Stimulated activated CD4-positive, alpha-beta T cell treated with anti-CD3 and anti-CD28 coated beads, Interleukin-15, amount 100 ng/mL, for 1 hour (primary cell): ENCODE results near the gene DCTN1.

ENCODE experiments used
- DNase-seq, 2 donors: peaks; one replicate each; pipeline ENCODE4 v3.0.0-alpha.2; 2020; ENCODE audit warnings: low read depth in 1 of 2, low spot score in 1 of 2

DCTN1 gene

DNA sequence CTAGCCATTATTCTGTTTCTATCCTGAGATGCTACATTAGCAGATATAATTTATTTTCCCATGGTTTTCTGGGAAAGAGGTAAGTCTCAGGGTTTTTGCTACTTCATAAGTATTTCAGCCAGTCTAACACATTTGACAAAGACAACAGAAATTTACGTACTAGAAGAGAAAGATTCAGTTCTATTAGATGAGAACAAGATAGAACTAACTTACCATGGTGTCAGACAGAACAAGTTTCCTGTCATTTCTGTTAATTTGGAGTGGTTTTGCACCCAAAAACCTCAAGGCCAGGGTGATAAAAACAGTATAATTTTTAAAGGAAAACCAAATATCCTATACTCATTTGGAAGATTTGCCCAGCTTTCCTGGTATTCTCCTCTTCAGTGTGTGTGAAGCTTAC lies 52.5 kb downstream of the DCTN1 start:
- no peak for DNase-seq

DNA sequence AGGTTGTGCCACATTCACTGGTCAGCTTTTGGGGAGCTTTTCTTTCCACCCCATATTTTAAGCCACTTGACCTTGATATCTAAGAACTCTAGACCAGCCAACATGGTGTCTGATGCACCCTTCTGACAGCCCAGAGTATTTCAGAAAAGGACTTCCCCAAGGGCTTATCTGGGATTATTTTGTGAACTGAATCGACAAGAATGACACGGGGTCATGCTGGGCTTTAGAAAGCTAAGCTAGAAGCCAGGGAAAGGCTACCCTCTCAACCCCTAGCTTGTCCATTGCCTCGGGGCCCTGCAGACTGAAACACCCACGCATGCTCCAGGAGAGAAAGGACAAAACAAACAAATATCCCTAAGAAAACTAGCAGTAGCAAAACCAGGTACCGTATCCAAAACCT lies 52.9 kb downstream of the DCTN1 start:
- no peak for DNase-seq

DNA sequence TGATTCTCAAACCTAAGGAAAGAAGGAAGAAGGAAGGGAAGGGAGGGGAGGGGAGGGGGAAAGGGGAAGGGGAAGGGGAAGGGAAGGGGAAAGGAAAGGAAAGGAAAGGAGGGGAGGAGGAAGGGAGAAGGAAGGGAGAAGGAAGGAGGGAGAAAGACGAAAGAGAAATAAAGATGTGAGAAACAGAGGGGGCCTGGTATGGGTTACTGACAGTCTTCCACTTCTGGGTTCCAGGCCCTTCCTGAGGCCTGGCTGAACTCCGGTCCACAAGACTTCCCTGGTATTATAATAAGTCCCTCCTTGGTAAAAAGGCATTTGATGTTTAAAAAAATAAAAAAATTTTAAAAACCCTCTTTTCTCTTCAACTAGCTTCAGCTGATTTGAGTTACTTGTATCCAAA lies 54.3 kb downstream of the DCTN1 start:
- DNase-seq, result no peak

DNA sequence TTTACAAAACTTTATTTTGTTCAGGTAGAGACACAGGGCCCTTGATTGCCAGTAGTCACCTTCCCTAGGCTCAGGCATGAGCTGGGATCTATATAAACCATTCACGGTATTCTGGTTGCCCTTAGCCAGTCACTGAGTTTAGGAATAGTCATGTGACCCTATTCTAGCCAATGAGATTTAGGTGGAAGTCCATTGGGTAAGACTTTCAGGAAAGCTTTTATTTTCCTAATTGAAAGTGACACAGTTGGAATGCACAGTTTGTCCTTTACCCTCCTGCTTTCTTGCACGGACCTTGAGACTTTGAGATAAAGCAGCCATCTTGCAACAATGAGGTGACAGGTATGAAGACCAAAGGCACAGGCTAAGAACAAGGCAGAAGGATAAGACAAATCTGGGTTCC lies 58.4 kb downstream of the DCTN1 start:
- no peak for DNase-seq

DNA sequence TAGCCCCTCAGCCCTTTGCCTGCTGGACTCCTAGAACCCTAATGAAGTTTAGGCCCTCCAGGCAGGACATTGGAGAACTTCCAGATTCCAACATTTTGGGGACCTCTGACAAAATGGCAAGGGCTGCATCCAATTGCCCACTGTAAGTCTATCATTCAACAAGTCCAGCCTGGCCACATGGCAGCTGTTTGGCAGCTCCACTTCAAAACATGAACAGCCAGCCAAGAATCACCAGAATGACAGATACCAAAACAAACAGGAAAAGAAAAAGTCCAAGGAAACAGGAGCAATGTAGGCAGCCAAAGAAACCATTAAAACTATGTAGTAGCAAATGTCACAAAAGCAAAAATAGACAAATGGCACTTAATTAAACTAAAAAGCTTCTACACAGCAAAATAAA lies 62.4 kb downstream of the DCTN1 start:
- DNase-seq, result no peak

DNA sequence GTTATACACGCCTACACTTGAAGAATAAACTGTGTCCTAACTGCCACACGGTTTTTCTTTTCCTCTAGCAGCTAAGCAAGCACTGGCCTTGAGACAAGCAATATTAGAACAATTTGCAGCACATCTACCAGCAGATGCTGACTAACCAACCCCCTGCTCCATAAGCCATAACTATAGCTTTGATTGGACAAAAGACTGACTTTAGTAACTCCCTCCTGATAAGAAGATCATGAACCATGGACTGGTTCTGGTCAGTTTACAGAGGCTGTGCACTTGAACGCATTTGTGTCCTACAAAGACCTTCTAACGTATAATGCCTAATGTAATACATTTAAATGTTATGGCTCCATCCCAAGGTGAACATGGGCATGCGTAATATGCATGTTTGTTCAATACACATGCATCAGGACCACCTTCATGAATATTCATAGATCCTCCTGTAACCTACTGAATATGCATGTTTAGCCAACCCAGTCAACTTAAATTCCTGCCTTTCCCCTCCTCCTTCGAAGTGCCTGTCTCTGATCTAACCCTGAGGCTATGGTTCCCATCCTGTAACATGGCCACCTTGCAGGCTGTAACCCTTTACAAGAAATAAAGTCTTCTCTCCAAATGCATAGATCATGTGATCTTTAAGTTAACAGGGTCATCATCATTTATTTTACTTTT lies 63.4 kb downstream of the DCTN1 start:
- no peak for DNase-seq

DNA sequence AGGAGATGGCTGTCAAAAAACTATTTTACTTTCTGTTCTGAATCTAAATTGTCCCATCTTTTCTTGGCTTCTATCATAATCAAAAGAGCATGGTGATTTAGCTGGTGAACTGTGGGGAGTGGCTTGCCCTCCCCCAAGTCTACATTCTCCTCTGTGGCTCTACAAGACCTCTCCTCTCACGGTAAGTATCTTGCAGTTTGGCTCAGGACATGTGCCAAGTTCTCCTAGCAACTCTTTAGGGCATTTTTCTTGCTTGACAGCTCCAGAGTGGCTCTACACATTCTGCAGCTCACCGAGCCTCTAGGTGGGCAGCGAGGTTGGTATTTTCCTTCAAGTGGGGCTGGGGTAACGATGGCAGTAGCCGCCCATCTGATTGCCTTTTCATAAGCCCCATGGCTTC lies 66.0 kb downstream of the DCTN1 start:
- DNase-seq, result no peak

DNA sequence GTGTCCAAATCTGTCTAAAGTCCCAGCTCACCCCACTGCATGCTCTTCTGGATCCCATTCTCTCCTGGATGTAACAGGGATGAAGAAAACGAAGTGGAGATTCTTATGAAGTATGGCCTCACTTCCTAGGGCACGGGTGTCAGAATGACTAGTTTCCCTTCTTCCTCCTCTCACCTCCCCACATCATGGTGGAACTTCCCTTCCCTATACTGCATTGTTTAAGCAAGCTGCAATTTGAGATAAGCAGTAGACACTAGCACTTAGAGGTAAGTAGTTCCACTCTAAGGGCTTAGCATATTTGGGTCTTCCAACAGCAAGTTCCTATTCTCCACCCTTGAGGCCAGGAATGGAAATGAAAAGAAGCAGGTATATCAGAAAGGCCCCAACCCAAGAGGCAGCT lies 66.6 kb downstream of the DCTN1 start:
- no peak for DNase-seq

DNA sequence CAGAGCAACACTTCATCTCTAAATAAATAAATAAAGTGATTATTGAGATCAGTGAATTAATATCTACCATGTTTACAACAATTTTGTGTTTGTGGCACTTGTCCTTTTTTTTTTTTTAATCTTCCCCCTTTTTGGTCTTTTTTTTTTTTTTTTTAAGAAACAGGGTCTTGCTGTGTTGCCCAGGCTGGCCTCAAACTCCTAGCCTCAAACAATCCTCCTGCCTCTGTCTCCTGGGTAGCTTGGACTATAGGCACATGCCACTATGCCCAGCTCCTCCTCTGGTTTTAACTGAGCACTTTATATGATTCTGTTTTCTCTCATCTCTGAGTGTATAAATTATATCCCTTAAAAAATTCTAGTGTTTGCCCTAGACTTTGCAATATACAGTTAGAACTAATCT lies 67.2 kb downstream of the DCTN1 start:
- no peak for DNase-seq
